OCI-LY1 (cell line): Measurements from ENCODE around the gene SOX12.
"Not testable (repeated sequence)": the region's sequence is repeated elsewhere in the genome, so short reads cannot be mapped to it uniquely, and the experiment has no call there.

Experiments
- H2AFZ ChIP-seq: fragments of 200-600 bp; sonication (generic), shearing (Covaris generic); 2 replicates; pipeline ENCODE4 v1.6.0; 2014; ENCODE audit warnings: antibody characterized with exemption, mild to moderate bottlenecking, low read length
- H3F3A ChIP-seq: fragments of 200-600 bp; sonication (generic), shearing (Covaris generic); 2 replicates; pipeline ENCODE4 v1.6.0; 2014; ENCODE audit warnings: mild to moderate bottlenecking, antibody characterized with exemption, low read length, moderate library complexity; ENCODE audit not compliant: insufficient read depth
- H3K27ac ChIP-seq: fragments of 200-600 bp; sonication (generic); 2 replicates; pipeline ENCODE4 v1.5.1; 2014; ENCODE audit warnings: low read length, mixed run types, mild to moderate bottlenecking, low read depth; ENCODE audit not compliant: poor library complexity, severe bottlenecking
- H3K27me3 ChIP-seq: fragments of 200-600 bp; sonication (generic); 2 replicates; pipeline ENCODE4 v1.6.0; 2014; ENCODE audit warnings: antibody characterized with exemption, mild to moderate bottlenecking, low read length, moderate library complexity; ENCODE audit not compliant: insufficient read depth
- H3K36me3 ChIP-seq: fragments of 200-600 bp; sonication (generic); 2 replicates; pipeline ENCODE4 v1.6.1; 2014; ENCODE audit warnings: mild to moderate bottlenecking, antibody characterized with exemption, low read length, moderate library complexity, mixed read lengths; ENCODE audit not compliant: insufficient read depth
- H3K4me1 ChIP-seq: fragments of 200-600 bp; sonication (generic); 2 replicates; pipeline ENCODE4 v1.5.1; 2014; ENCODE audit warnings: mild to moderate bottlenecking, low read length, moderate library complexity; ENCODE audit not compliant: insufficient read depth, severe bottlenecking
- H3K4me2 ChIP-seq: fragments of 200-600 bp; sonication (generic), shearing (Covaris generic); 2 replicates; pipeline ENCODE4 v1.6.1; 2014; ENCODE audit warnings: low read length
- H3K4me3 ChIP-seq: fragments of 200-600 bp; sonication (generic); 2 replicates; pipeline ENCODE4 v1.5.1; 2014; ENCODE audit warnings: low read length, low read depth, mild to moderate bottlenecking, mixed read lengths; ENCODE audit not compliant: poor library complexity, severe bottlenecking
- H3K79me2 ChIP-seq: fragments of 200-600 bp; shearing (Covaris generic); 2 replicates; pipeline ENCODE4 v1.6.1; 2016; ENCODE audit warnings: mixed run types, low read length, mixed read lengths; ENCODE audit not compliant: insufficient read depth
- H3K9ac ChIP-seq: fragments of 200-600 bp; sonication (generic), shearing (Covaris generic); 2 replicates; pipeline ENCODE4 v1.6.1; 2014; ENCODE audit warnings: mild to moderate bottlenecking, low read length, mixed read lengths
- H3K9me2 ChIP-seq: fragments of 200-600 bp; sonication (generic), shearing (Covaris generic); 2 replicates; pipeline ENCODE4 v1.6.1; 2014; ENCODE audit warnings: low read depth, mild to moderate bottlenecking, low read length, mixed read lengths
- H3K9me3 ChIP-seq: fragments of 200-600 bp; shearing (Covaris generic); 2 replicates; pipeline ENCODE4 v1.6.1; 2014; ENCODE audit warnings: low read length, mixed read lengths
- H4K20me1 ChIP-seq: fragments of 200-600 bp; sonication (generic), shearing (Covaris generic); 2 replicates; pipeline ENCODE4 v1.6.0; 2016; ENCODE audit warnings: mild to moderate bottlenecking, low read length; ENCODE audit not compliant: insufficient read depth
- EZH2 ChIP-seq: fragments of 200-600 bp; sonication (generic), shearing (Covaris generic); IDR thresholded peaks from 2 replicates; pipeline ENCODE4 v1.8.0; 2017; ENCODE audit warnings: borderline replicate concordance, mixed run types, mild to moderate bottlenecking, antibody characterized with exemption, low read length, moderate library complexity, mixed read lengths
- TF ChIP-seq, protein P1 (sequence below): fragments of 200-600 bp; sonication (generic), shearing (Covaris generic); IDR thresholded peaks from 2 replicates; pipeline ENCODE4 v1.5.1; 2017; ENCODE audit warnings: mild to moderate bottlenecking, antibody characterized with exemption, low read length, moderate library complexity, mixed read lengths

SOX12 gene

DNA sequence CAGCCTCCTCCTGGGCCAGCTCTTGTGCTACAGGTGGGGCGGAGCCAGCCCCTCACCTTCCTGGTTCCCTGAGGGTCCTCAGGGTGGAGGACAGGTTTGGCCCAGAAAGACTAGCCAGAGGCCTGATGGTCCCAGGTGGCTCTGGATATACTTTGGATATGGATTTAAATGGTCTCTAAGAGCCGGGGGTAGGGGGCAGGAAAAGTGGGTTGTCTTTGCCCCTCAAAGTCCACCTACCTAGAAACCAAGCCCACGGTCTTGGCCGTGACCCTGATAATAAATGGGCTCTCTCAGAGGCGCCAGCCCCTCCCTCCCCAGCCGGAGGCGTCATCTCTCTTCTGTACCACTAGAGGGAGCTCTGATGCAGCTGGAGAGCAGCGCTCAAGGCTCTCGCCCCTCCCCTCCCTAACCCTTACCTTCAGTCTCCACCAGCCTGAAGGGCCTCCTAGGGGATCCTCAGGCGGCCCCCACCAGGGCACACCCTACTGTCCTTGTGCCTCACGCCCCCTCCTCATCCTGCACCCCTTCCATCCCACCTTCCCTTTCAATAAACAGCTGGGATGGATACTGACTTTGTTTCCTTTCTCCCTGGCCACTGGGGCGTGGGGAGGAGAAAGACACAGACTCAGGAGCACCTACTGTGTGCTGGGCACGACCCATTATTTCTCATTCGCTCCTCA is 29.1 kb downstream of the SOX12 start:
- H2AFZ ChIP-seq, result no peak overlapping the region
- no peak overlapping the region for H3K9ac ChIP-seq
- no peak overlapping the region for H3K4me3 ChIP-seq
- no peaks in the 10 kb centered on the region for H3K9me3 ChIP-seq
- peaks cover 4% of the 10 kb centered on the region for H3K36me3 ChIP-seq
- H3K4me2 ChIP-seq, result no peak overlapping the region
- no peaks in the 10 kb centered on the region for H3F3A ChIP-seq
- H3K9me2 ChIP-seq, result no peaks in the 10 kb centered on the region
- H3K79me2 ChIP-seq, result no peaks in the 10 kb centered on the region
- H3K4me1 ChIP-seq, result peaks cover 7% of the 10 kb centered on the region
- no peak overlapping the region for H3K27ac ChIP-seq
- H4K20me1 ChIP-seq, result no peaks in the 10 kb centered on the region
- TF ChIP-seq, protein P1, sequence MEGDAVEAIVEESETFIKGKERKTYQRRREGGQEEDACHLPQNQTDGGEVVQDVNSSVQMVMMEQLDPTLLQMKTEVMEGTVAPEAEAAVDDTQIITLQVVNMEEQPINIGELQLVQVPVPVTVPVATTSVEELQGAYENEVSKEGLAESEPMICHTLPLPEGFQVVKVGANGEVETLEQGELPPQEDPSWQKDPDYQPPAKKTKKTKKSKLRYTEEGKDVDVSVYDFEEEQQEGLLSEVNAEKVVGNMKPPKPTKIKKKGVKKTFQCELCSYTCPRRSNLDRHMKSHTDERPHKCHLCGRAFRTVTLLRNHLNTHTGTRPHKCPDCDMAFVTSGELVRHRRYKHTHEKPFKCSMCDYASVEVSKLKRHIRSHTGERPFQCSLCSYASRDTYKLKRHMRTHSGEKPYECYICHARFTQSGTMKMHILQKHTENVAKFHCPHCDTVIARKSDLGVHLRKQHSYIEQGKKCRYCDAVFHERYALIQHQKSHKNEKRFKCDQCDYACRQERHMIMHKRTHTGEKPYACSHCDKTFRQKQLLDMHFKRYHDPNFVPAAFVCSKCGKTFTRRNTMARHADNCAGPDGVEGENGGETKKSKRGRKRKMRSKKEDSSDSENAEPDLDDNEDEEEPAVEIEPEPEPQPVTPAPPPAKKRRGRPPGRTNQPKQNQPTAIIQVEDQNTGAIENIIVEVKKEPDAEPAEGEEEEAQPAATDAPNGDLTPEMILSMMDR, result peak; percentile 90
- TF ChIP-seq EZH2, result no peak
- peaks cover 5% of the 10 kb centered on the region; the same call in 1 of the 2 replicates for H3K27me3 ChIP-seq

DNA sequence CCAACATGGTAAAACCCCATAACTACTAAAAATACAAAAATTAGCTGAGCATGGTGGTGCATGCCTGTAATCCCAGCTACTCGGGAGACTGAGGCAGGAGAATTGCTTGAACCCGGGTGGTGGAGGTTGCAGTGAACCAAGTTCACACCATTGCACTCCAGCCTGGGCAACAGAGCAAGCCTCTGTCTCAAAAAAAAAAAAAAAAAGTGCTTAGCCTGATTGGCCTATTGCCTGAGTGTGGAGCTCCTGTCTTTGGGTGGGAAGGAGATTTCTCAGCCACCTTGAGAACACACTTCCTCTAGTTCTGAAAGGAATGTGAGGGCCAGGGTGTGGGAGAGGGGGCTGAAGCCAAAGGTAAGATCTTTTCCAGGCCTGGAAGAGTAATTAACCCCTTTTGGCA is 30.8 kb downstream of the SOX12 start:
- H3F3A ChIP-seq, H2AFZ ChIP-seq, H3K4me1 ChIP-seq, H3K27me3 ChIP-seq, H3K9ac ChIP-seq, H3K27ac ChIP-seq, H3K79me2 ChIP-seq, H3K9me2 ChIP-seq, H3K4me2 ChIP-seq, H3K4me3 ChIP-seq, H3K9me3 ChIP-seq, H4K20me1 ChIP-seq, H3K36me3 ChIP-seq: not testable (repeated sequence)

DNA sequence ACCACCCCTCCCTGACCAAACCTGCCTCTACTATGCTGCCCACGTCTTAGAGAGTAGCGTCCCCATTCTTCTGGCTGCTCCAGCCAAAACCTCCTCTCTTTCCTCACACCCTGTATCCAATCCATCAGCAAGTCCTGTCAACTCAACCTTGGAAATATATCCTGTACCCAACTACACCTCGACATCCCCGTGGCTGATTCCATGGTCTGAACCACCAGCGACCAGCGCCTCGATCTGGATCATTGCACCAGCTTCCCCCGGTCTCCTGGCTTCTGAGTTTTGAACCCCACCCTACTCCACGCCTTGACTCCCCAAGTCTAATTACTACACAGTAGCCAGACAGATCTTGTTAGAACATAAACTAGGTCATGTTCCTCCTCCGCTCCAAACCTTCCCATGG is 31.4 kb downstream of the SOX12 start:
- Histone ChIP-seq H3K9me2 (no peaks in the 10 kb centered on the region), H3F3A (peaks cover 2% of the 10 kb centered on the region; the same call in 1 of the 2 replicates), H3K4me2 (no peak overlapping the region), H3K36me3 (no peaks in the 10 kb centered on the region), H3K27ac (no peak overlapping the region), H3K27me3 (peaks cover 5% of the 10 kb centered on the region; the same call in 1 of the 2 replicates), H3K4me1 (peaks cover 13% of the 10 kb centered on the region), H3K9me3 (no peaks in the 10 kb centered on the region), H2AFZ (no peak overlapping the region), H3K4me3 (no peak overlapping the region), H3K79me2 (no peaks in the 10 kb centered on the region), H3K9ac (no peak overlapping the region), H4K20me1 (no peaks in the 10 kb centered on the region)
- TF ChIP-seq, protein P1, result no peak
- TF ChIP-seq EZH2, result no peak
